GM23338 (cell line): Measurements from ENCODE around the gene CYS1. TPM values are rescaled to one million over a fixed set of nuclear protein-coding genes. Genes with fewer than 3 reads are reported as not detected.

Experiments
- ATAC-seq: fragments of 200-7000 bp; cut with Tn5 transposase; 3 replicates; pipeline ENCODE4 v1.9.1; 2020
- DNase-seq: peaks from one replicate; pipeline ENCODE4 v3.0.0-alpha.2; 2015; ENCODE audit warnings: low spot score
- H2AFZ ChIP-seq: fragments of 200-600 bp; sonication (generic); 2 replicates; pipeline ENCODE4 v1.8.0; 2016; ENCODE audit warnings: antibody characterized with exemption, mild to moderate bottlenecking, moderate library complexity
- H3F3A ChIP-seq: fragments of 200-600 bp; sonication (generic); replicated peaks from 2 replicates; pipeline ENCODE4 v1.8.0; 2017; ENCODE audit warnings: antibody characterized with exemption, mixed run types, low read depth
- H3K27ac ChIP-seq: fragments of 200-600 bp; sonication (generic); 2 replicates; pipeline ENCODE4 v1.6.1; 2016; ENCODE audit warnings: low read depth
- H3K27me3 ChIP-seq: fragments of 200-600 bp; sonication (generic); 2 replicates; pipeline ENCODE4 v1.8.0; 2016; ENCODE audit warnings: mild to moderate bottlenecking, mixed run types, moderate library complexity; ENCODE audit not compliant: insufficient read depth
- H3K36me3 ChIP-seq: fragments of 200-600 bp; sonication (generic); 2 replicates; pipeline ENCODE4 v1.8.0; 2016; ENCODE audit warnings: mild to moderate bottlenecking; ENCODE audit not compliant: insufficient read depth
- H3K4me1 ChIP-seq: fragments of 200-600 bp; sonication (generic); 2 replicates; pipeline ENCODE4 v1.8.0; 2016; ENCODE audit warnings: mild to moderate bottlenecking, moderate library complexity; ENCODE audit not compliant: insufficient read depth
- H3K4me2 ChIP-seq: fragments of 200-600 bp; sonication (generic); 2 replicates; pipeline ENCODE4 v1.7.1; 2017; ENCODE audit warnings: mixed run types
- H3K4me3 ChIP-seq: fragments of 200-600 bp; sonication (generic); 2 replicates; pipeline ENCODE4 v1.6.1; 2016; ENCODE audit warnings: mixed run types
- H3K79me2 ChIP-seq: fragments of 200-600 bp; sonication (generic); replicated peaks from 2 replicates; pipeline ENCODE4 v1.8.0; 2017; ENCODE audit warnings: mild to moderate bottlenecking; ENCODE audit not compliant: insufficient read depth
- H3K9me2 ChIP-seq: fragments of 200-600 bp; sonication (generic); 2 replicates; pipeline ENCODE4 v1.8.0; 2017; ENCODE audit not compliant: insufficient read depth
- H4K20me1 ChIP-seq: fragments of 200-600 bp; sonication (generic); replicated peaks from 2 replicates; pipeline ENCODE4 v1.8.0; 2017; ENCODE audit warnings: mild to moderate bottlenecking; ENCODE audit not compliant: insufficient read depth
- H3K27ac Mint-ChIP-seq: 2 replicates; pipeline ENCODE4 v1.8.0; 2020; ENCODE audit warnings: inconsistent platforms, mild to moderate bottlenecking, moderate library complexity, mixed read lengths
- H3K27me3 Mint-ChIP-seq: 3 replicates; pipeline ENCODE4 v1.8.0; 2022; ENCODE audit warnings: low read depth, mild to moderate bottlenecking, moderate library complexity, mixed read lengths, inconsistent platforms; ENCODE audit not compliant: insufficient read depth, poor library complexity
- H3K36me3 Mint-ChIP-seq: 3 replicates; pipeline ENCODE4 v1.8.0; 2021; ENCODE audit warnings: low read depth, mild to moderate bottlenecking, inconsistent platforms, moderate library complexity, mixed read lengths
- H3K4me1 Mint-ChIP-seq: 3 replicates; pipeline ENCODE4 v1.8.0; 2020; ENCODE audit warnings: mild to moderate bottlenecking, inconsistent platforms, mixed read lengths
- H3K4me3 Mint-ChIP-seq: 3 replicates; pipeline ENCODE4 v1.8.0; 2021; ENCODE audit warnings: moderate library complexity, mild to moderate bottlenecking, inconsistent platforms, mixed read lengths
- H3K9me3 Mint-ChIP-seq: 3 replicates; pipeline ENCODE4 v1.8.0; 2020; ENCODE audit warnings: moderate library complexity, mild to moderate bottlenecking, inconsistent platforms, mixed read lengths
- CREB1 ChIP-seq: fragments of 250-450 bp; sonication (Bioruptor Pico); IDR thresholded peaks from 2 replicates; pipeline ENCODE4 v1.5.0; 2020; ENCODE audit warnings: low read depth, mild to moderate bottlenecking, moderate library complexity
- EZH2 ChIP-seq: fragments of 200-600 bp; sonication (generic); IDR thresholded peaks from one replicate; pipeline ENCODE4 v1.8.0; 2017; ENCODE audit warnings: antibody characterized with exemption, mild to moderate bottlenecking, low read depth; ENCODE audit not compliant: unreplicated experiment
- EZH2phosphoT487 ChIP-seq: fragments of 200-600 bp; sonication (generic); IDR thresholded peaks from one replicate; pipeline ENCODE4 v1.8.1; 2018; ENCODE audit warnings: antibody characterized with exemption; ENCODE audit not compliant: unreplicated experiment
- JUNB ChIP-seq: IDR thresholded peaks from one replicate; pipeline ENCODE4 v1.6.1; 2016; ENCODE audit warnings: antibody characterized with exemption; ENCODE audit not compliant: unreplicated experiment
- NANOG ChIP-seq: IDR thresholded peaks from 2 replicates; pipeline ENCODE4 v1.6.1; 2016; ENCODE audit warnings: antibody characterized with exemption, borderline replicate concordance
- POLR2AphosphoS5 ChIP-seq: IDR thresholded peaks from 2 replicates; pipeline ENCODE4 v1.6.1; 2016; ENCODE audit warnings: antibody characterized with exemption, low read depth
- STAT1 ChIP-seq: IDR thresholded peaks from one replicate; pipeline ENCODE4 v1.6.1; 2016; ENCODE audit warnings: antibody characterized with exemption; ENCODE audit not compliant: unreplicated experiment
- ZNF114 ChIP-seq: fragments of 250-450 bp; sonication (Bioruptor Pico); IDR thresholded peaks from 2 replicates; pipeline ENCODE4 v1.5.0; 2020; ENCODE audit warnings: mild to moderate bottlenecking, moderate library complexity
- ZNF331 ChIP-seq: fragments of 250-450 bp; sonication (Bioruptor Pico); IDR thresholded peaks from 2 replicates; pipeline ENCODE4 v1.5.0; 2020; ENCODE audit warnings: low read depth, mild to moderate bottlenecking, moderate library complexity
- polyA plus RNA-seq: library from polyadenylated mRNA; unstranded; fragments of >200 nt; fragmentation: Nextera tagmentation; extraction: Ambion mirVana; gene quantifications from 2 replicates; pipeline ENCODE4 v1.2.1, GENCODE V29; 2016
- total RNA-seq: library from RNA; depleted of rRNA; stranded (reverse); fragments of >200 nt; shearing (Covaris generic); gene quantifications from 2 replicates; pipeline ENCODE4 v1.2.3, GENCODE V29; 2014
- TF ChIP-seq, protein P1 (sequence below), 2 experiments: fragments of 200-600 bp in 1 of 2; sonication (generic) in 1 of 2; conservative IDR thresholded peaks; 2 replicates each; pipeline versions ENCODE4 v1.5.1 to v1.6.1; 2016 to 2017; ENCODE audit warnings: antibody characterized with exemption in 2 of 2, low read depth in 2 of 2, mild to moderate bottlenecking in 2 of 2, moderate library complexity in 1 of 2
- TF ChIP-seq, protein P2 (sequence below): IDR thresholded peaks from one replicate; pipeline ENCODE4 v1.6.1; 2018; ENCODE audit warnings: antibody characterized with exemption; ENCODE audit not compliant: unreplicated experiment
- TF ChIP-seq, protein P3 (sequence below): IDR thresholded peaks from 2 replicates; pipeline ENCODE4 v1.6.1; 2016; ENCODE audit warnings: antibody characterized with exemption

Gene CYS1
- total and polyA plus RNA-seq, 2 experiments from 2014 or later: 0.31 to 0.32 TPM

DNA sequence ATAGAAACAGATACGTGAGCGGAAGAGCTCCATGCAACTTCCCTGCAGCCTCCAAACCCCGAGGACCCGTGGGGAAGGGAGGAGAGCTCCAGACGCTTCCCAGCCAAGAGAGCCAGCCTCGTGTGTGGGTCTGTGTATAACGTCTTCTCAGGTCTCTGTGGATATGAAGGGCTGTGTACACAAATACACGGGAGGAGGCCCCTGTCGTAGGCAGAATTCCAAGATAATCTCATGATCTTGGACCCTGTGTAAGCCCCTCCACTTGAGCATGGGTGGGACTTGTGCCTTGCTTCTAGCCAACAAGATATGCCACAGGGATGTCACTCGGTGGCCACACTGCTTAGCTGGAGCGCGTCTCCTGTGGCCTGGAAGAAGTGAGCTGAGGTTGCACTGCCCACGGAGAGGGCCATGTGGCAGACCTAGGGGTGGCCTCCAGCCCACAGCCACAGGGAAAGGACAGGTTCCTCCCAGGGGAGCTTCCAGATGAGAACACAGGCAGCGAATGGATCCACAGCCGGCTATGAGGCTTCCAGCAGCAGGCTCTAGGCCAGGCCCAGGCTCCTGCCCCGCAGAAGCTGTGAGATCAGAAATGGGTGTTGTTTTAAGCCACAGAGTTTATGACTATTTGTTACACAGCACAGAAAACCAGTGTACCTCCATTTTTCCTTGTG, 52.4 kb downstream of the CYS1 start (continued):
- TF ChIP-seq, protein P1, sequence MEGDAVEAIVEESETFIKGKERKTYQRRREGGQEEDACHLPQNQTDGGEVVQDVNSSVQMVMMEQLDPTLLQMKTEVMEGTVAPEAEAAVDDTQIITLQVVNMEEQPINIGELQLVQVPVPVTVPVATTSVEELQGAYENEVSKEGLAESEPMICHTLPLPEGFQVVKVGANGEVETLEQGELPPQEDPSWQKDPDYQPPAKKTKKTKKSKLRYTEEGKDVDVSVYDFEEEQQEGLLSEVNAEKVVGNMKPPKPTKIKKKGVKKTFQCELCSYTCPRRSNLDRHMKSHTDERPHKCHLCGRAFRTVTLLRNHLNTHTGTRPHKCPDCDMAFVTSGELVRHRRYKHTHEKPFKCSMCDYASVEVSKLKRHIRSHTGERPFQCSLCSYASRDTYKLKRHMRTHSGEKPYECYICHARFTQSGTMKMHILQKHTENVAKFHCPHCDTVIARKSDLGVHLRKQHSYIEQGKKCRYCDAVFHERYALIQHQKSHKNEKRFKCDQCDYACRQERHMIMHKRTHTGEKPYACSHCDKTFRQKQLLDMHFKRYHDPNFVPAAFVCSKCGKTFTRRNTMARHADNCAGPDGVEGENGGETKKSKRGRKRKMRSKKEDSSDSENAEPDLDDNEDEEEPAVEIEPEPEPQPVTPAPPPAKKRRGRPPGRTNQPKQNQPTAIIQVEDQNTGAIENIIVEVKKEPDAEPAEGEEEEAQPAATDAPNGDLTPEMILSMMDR (conservative IDR thresholded peaks at IDR 0.05; ENCODE audit: low read depth in 2 of 2): no peak
- TF ChIP-seq, protein P2, sequence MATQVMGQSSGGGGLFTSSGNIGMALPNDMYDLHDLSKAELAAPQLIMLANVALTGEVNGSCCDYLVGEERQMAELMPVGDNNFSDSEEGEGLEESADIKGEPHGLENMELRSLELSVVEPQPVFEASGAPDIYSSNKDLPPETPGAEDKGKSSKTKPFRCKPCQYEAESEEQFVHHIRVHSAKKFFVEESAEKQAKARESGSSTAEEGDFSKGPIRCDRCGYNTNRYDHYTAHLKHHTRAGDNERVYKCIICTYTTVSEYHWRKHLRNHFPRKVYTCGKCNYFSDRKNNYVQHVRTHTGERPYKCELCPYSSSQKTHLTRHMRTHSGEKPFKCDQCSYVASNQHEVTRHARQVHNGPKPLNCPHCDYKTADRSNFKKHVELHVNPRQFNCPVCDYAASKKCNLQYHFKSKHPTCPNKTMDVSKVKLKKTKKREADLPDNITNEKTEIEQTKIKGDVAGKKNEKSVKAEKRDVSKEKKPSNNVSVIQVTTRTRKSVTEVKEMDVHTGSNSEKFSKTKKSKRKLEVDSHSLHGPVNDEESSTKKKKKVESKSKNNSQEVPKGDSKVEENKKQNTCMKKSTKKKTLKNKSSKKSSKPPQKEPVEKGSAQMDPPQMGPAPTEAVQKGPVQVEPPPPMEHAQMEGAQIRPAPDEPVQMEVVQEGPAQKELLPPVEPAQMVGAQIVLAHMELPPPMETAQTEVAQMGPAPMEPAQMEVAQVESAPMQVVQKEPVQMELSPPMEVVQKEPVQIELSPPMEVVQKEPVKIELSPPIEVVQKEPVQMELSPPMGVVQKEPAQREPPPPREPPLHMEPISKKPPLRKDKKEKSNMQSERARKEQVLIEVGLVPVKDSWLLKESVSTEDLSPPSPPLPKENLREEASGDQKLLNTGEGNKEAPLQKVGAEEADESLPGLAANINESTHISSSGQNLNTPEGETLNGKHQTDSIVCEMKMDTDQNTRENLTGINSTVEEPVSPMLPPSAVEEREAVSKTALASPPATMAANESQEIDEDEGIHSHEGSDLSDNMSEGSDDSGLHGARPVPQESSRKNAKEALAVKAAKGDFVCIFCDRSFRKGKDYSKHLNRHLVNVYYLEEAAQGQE: no peak
- TF ChIP-seq EZH2phosphoT487: no peak
- no peak for TF ChIP-seq ZNF114 (CRISPR knock-in tag)
- no peak for TF ChIP-seq POLR2AphosphoS5
- TF ChIP-seq EZH2: no peak
- TF ChIP-seq CREB1 (CRISPR knock-in tag): no peak

GRCh38 chr2:10026940-10027569, 53.2 kb downstream of the CYS1 start:
- no peak for ATAC-seq
- Histone ChIP-seq H3K27ac (no peak overlapping the region), H2AFZ (no peak overlapping the region), H3K79me2 (no peaks in the 10 kb centered on the region), H3F3A (no peaks in the 10 kb centered on the region), H3K4me2 (no peak overlapping the region), H3K27me3 (no peaks in the 10 kb centered on the region), H4K20me1 (no peaks in the 10 kb centered on the region), H3K9me2 (no peaks in the 10 kb centered on the region), H3K4me1 (peaks cover 17% of the 10 kb centered on the region), H3K4me3 (no peak overlapping the region), H3K36me3 (no peaks in the 10 kb centered on the region)
- DNase-seq: no peak
- Mint-ChIP-seq H3K9me3 (no peaks in the 10 kb centered on the region), H3K36me3 (no peaks in the 10 kb centered on the region), H3K27me3 (peaks cover 7% of the 10 kb centered on the region), H3K4me3 (no peak overlapping the region), H3K27ac (no peak overlapping the region), H3K4me1 (peaks cover 16% of the 10 kb centered on the region)
- no peak for TF ChIP-seq EZH2
- TF ChIP-seq JUNB: no peak
- no peak for TF ChIP-seq CREB1 (CRISPR knock-in tag)
- TF ChIP-seq, protein P3, sequence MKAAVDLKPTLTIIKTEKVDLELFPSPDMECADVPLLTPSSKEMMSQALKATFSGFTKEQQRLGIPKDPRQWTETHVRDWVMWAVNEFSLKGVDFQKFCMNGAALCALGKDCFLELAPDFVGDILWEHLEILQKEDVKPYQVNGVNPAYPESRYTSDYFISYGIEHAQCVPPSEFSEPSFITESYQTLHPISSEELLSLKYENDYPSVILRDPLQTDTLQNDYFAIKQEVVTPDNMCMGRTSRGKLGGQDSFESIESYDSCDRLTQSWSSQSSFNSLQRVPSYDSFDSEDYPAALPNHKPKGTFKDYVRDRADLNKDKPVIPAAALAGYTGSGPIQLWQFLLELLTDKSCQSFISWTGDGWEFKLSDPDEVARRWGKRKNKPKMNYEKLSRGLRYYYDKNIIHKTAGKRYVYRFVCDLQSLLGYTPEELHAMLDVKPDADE: no peak
- no peak for TF ChIP-seq STAT1
- no peak for TF ChIP-seq ZNF331 (CRISPR knock-in tag)
- TF ChIP-seq ZNF114 (CRISPR knock-in tag): no peak
- TF ChIP-seq NANOG: no peak
- TF ChIP-seq, protein P1 (conservative IDR thresholded peaks at IDR 0.05; ENCODE audit: low read depth in 2 of 2): no peak
- TF ChIP-seq EZH2phosphoT487: no peak
